SW480 (cell line): ENCODE data around the gene MAB21L4.
A peak's percentile ranks its signal among the peaks of the same experiment; 100 is the strongest.

ENCODE experiments used
- DNase-seq: peaks from one replicate; pipeline ENCODE4 v3.0.0-alpha.2; 2016; ENCODE audit warnings: low spot score

MAB21L4 gene

GRCh38 chr2:240895656-240896388 is at the start of gene MAB21L4:
MAB21L4 (minus strand) TSS chr2:240896156; CDS start chr2:240895997, 159 bp downstream.
- peak; percentile 96 for DNase-seq

- no peak for DNase-seq
These were observed 40.1 kb upstream of the MAB21L4 start for GRCh38 chr2:240936106-240936505.

- no peak for DNase-seq
These were observed 39.3 kb upstream of the MAB21L4 start for GRCh38 chr2:240935103-240935876.

GRCh38 chr2:240934701-240935102 is 38.7 kb upstream of the MAB21L4 start:
- DNase-seq = no peak

- no peak for DNase-seq
These were observed 38.2 kb upstream of the MAB21L4 start for GRCh38 chr2:240933966-240934700.

- no peak for DNase-seq
These were observed 37.4 kb upstream of the MAB21L4 start for GRCh38 chr2:240933048-240933965.

- DNase-seq = no peak
These were observed 36.7 kb upstream of the MAB21L4 start for GRCh38 chr2:240932724-240933047.

- no peak for DNase-seq
These were observed 36.2 kb upstream of the MAB21L4 start for GRCh38 chr2:240932001-240932723.

GRCh38 chr2:240931319-240931949 is 35.5 kb upstream of the MAB21L4 start:
- DNase-seq = no peak

- DNase-seq = no peak
These were observed 34.8 kb upstream of the MAB21L4 start for GRCh38 chr2:240930631-240931318.

GRCh38 chr2:240930096-240930630 is 34.2 kb upstream of the MAB21L4 start:
- no peak for DNase-seq

GRCh38 chr2:240929364-240930095 is 33.6 kb upstream of the MAB21L4 start:
- no peak for DNase-seq

- DNase-seq = no peak
These were observed 32.8 kb upstream of the MAB21L4 start for GRCh38 chr2:240928476-240929363.

GRCh38 chr2:240927390-240927781 is 31.4 kb upstream of the MAB21L4 start:
- no peak for DNase-seq

- DNase-seq = no peak
These were observed 30.8 kb upstream of the MAB21L4 start for GRCh38 chr2:240926516-240927389.

GRCh38 chr2:240925568-240926515 is 29.9 kb upstream of the MAB21L4 start:
- no peak for DNase-seq
